ENCODE data around the gene SLC22A23.

DNA sequence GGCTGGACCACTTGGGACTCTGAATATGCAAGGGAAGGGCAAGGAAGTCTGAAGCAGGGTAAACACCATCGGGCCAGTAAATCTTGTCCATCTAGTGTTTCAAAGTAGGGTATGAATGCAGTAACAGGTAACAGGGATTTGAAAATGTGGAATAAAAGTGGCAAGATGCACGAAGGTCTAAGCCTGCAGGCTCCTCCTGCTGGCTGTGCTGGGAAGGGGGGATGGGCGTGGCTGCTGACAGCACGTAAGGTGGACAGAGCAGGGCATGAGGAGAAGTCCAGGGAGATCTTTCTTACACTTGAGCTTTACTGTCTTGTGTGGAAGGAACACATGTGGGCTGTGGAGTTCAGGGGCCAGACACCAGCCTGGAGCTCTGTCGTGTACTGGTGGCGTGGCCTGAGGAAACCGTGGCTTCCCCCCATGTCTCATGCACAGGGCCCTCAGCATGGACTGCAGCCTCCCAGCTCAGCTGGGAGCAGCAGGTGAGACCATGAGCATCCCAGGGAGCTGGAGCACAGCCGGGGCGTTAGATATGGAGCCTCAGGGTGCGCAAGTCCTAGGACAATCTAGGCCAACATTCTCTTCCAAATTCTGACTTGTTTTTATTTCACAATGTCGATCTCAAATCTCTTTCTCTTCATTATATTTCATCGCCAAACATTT lies 84.5 kb downstream of the SLC22A23 start:
- TF ChIP-seq, protein P1, sequence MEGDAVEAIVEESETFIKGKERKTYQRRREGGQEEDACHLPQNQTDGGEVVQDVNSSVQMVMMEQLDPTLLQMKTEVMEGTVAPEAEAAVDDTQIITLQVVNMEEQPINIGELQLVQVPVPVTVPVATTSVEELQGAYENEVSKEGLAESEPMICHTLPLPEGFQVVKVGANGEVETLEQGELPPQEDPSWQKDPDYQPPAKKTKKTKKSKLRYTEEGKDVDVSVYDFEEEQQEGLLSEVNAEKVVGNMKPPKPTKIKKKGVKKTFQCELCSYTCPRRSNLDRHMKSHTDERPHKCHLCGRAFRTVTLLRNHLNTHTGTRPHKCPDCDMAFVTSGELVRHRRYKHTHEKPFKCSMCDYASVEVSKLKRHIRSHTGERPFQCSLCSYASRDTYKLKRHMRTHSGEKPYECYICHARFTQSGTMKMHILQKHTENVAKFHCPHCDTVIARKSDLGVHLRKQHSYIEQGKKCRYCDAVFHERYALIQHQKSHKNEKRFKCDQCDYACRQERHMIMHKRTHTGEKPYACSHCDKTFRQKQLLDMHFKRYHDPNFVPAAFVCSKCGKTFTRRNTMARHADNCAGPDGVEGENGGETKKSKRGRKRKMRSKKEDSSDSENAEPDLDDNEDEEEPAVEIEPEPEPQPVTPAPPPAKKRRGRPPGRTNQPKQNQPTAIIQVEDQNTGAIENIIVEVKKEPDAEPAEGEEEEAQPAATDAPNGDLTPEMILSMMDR (IDR thresholded peaks at IDR 0.05), result no peak
- TF ChIP-seq POLR2A (IDR thresholded peaks at IDR 0.05), result no peak
